Renal pelvis (tissue), 4 donors: ENCODE data around the gene DIDO1. TPM values are rescaled to one million over a fixed set of nuclear protein-coding genes. Genes with fewer than 3 reads are reported as not detected.

ENCODE experiments used
- DNase-seq: peaks from one replicate; pipeline ENCODE4 v3.0.0-alpha.2; 2013
- polyA plus RNA-seq, 3 donors: library from polyadenylated mRNA; unstranded; fragments of 120-200 nt; gene quantifications; one replicate each; pipeline ENCODE4 v1.2.1, GENCODE V29; 2013; ENCODE audit not compliant: insufficient read length in 3 of 3

DIDO1 gene
- polyA plus RNA-seq, 3 donors: 61.7 to 68.5 (median 64.8) TPM

DNA sequence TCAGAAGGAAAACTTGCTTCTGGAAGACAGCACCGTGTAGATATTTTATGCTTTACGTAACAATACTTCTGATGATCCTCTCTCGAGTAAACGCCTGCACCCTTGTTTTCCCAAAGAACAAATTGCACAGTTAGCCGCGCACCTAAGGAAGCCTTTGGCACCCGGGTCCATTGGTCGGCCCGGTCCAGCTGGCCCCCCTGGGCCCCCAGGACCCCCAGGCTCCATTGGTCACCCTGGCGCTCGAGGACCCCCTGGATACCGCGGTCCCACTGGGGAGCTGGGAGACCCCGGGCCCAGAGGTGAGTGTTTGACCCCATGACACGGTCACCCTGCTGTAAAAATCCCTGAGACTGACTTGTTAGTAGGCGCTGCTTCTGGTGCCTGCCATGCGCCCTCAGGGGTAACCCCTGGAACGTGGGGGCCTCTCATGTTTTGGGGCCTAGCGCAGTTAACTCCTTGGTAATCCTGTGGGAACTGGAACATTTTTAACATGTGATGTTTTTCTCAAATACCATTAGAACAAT is 89.3 kb downstream of the DIDO1 start:
- no peak for DNase-seq

DNA sequence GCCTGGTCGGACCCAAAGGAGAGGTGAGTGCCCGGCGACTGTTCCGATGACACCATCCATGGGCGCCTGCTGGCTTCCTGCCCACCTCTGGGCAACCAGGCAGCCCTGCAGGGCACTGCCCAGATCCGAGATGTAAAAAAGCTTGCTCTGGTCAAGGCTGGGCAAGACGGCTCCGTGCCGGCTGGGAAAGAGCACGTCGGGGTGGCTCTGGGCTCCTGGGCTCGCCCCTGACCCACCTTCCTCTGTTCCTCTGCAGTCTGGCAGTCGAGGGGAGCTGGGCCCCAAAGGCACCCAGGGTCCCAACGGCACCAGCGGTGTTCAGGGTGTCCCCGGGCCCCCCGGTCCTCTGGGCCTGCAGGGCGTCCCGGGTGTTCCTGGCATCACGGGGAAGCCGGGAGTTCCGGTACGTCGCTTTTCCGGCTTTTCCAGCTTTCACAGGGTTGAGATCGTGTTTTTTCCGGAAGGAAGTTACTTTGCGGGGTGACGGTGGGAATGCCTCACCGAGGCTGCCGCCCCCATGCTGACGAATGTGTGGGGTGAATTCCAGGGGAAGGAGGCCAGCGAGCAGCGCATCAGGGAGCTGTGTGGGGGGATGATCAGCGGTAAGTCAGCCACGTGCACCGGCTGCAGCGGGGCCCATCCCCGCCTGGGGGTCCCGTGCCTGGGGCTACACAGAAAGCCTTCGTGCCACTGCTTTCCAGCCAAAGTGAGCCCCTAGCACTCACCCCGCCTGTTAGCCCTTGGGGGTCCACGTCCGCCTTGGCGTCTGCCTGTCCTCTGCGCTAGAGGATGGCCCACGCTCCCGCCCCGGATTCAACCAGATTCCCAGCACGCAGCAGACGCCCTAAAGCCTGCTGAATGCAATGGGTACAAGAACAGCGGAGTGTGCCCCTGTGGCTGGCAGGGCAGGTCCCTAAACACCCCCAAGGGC is 90.1 kb downstream of the DIDO1 start:
- DNase-seq: no peak

DNA sequence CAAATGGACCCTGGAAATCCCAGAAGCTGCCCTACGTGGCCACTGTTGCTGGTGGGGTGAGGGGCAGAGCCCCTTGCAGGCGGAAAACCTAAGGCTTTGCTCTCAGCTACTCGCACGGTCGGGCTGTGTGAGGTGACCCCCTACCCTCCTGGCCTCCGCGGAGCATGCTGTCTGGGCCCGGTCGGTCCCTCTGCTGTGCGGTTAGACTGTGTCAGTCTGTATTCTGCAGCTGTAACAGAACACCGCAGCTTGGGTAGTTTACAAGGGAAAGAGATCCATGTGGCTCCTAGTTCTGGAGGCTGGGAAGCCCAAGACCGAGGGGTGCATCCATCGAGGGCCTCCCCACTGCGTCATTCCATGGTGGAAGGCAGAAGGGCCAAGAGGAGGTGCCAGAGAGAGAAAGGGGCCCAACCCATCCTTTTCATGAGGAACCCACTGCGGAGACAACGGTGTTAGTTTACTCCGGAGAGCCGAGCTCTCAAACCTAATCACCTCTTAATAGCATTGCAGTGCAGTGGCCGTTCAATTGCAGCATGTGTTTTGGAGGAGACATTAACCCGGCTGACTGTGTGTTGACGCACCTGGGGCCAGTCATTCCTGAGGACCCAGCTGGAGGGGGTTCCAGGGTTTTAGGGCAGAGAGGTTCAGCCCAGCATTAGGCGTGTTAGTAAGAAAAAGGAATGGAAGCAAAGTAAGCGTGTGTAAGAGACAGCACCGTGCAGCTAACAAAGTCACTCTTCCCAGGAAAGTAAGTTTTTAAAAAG is 91.2 kb downstream of the DIDO1 start:
- no peak for DNase-seq

DNA sequence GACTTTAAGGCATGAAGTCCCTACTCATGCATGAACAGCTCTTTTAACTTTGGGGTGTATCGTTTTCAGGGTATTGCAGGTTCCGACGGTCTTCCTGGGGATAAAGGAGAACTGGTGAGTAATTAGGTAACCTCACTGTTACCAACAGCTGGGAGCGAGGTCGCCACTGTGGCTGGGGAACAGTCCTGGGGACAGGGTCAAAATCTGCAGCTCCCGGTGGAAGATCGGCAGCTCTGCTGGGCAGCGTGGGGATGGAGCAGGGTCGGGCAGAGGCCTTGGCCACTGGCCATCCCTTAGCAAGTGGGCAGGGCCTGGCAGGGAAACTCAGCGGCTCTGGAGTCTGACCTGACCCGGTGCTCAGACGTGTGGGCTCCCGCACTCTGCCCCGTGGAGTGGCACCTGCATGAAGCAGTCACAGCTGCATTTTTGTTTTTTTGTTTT is 93.3 kb downstream of the DIDO1 start:
- no peak for DNase-seq

DNA sequence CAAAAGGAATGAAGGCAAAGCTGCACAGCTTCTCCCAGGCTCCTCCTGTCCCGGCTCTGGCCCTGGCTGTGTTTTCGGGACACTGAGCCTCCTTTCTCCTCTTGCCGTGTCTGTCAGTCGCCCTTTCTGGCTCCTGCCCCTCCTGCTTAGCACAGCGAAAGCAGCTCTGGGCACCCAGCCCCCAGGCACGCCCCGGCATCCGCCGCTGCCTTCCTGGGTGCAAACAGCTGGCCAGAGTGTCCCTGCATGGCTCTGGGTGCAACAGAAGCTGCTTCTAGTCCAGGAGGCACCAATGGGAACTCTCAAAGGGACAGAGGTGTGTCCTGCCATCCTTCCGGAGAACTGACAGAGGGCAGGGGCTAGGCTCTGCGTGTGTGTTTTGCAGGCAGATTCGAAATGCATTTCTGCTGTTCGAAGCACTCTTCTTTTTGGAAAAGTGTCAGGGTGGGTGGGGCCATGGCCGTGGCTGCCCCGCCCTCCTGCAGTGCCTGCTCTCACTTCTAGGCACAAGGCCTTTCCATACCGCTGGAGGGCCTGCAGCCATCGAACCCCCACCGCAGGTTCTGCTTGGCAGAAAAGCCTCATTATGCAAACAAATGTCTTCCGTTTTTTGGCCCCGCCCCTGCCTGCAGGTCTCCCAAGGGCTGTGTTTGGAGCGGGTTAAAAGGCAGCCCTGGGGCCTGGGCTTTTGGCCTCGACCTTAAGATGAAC is 93.9 kb downstream of the DIDO1 start:
- DNase-seq: no peak

DNA sequence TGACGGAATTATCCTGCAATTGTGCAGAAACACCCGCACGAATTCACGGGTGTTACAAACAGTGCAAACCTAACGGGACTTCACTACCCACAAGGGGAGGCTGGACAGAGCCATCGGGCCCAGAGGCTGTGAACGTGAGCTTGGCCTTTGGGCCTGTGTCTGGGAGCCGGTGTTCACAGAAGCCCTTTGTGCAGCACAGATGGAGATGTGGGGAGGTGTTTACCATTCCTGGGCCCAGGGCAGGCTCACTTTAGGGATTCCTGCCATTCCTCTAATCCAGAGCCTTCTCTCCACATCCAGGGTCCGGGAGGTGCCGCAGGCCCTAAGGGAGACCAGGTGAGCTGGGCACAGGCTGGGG is 94.5 kb downstream of the DIDO1 start:
- no peak for DNase-seq

DNA sequence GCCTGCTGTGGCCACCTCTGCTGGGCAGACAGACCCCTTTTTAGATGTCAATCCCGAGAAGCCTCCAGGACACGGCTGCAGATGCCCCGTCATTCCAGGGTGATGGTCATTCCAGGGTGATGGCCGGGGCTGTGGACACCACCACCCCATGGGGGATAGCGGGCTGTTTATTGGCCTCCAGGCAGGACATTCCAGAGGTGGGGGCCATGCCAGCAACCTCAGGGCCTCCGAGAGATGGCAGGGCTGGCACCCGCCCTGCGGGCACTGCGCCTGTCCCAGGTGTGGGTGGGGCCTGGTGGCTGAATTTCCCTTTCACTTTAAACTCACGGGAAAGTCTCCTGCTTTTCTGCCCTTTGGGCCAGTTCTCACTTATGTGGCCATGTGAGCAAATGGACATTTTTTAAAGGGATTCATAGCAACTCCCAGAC is 94.9 kb downstream of the DIDO1 start:
- no peak for DNase-seq

DNA sequence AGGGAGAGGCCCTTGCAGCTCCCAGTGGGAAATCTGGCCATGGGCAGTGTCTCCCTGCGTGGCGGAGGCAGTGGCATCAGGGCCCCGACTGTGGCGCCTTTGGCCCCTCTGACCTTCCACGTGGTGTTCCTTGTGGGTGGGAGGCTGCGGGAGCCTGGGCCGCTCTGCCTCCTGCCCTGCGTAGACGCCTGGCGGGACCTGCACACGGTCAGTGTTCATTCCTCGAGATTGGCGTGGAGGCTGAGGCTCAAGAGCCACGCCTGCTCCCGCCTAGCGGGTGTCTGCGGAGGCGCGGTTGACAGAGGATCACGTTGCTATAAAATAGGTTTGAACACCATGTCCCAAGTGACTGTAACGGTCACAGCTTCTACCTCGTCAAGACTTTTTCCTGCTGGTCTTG is 95.5 kb downstream of the DIDO1 start:
- DNase-seq: no peak

DNA sequence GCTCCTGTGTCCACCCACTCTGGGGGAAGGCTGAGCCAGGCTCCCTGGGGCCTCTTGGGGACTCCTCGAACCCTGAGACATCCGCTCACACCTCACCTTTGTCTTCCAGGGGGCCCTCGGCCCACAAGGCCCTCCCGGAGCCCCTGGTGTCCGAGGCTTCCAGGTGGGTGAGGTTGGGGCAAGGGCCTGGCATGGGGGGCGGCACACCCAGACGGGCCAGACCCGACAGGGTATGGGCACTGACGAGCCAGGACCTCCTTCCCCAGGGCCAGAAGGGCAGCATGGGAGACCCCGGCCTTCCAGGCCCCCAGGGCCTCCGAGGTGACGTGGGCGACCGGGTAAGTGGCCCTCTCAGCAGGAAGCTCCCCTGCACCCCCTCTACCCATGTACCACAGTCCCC is 96.1 kb downstream of the DIDO1 start:
- DNase-seq: no peak

DNA sequence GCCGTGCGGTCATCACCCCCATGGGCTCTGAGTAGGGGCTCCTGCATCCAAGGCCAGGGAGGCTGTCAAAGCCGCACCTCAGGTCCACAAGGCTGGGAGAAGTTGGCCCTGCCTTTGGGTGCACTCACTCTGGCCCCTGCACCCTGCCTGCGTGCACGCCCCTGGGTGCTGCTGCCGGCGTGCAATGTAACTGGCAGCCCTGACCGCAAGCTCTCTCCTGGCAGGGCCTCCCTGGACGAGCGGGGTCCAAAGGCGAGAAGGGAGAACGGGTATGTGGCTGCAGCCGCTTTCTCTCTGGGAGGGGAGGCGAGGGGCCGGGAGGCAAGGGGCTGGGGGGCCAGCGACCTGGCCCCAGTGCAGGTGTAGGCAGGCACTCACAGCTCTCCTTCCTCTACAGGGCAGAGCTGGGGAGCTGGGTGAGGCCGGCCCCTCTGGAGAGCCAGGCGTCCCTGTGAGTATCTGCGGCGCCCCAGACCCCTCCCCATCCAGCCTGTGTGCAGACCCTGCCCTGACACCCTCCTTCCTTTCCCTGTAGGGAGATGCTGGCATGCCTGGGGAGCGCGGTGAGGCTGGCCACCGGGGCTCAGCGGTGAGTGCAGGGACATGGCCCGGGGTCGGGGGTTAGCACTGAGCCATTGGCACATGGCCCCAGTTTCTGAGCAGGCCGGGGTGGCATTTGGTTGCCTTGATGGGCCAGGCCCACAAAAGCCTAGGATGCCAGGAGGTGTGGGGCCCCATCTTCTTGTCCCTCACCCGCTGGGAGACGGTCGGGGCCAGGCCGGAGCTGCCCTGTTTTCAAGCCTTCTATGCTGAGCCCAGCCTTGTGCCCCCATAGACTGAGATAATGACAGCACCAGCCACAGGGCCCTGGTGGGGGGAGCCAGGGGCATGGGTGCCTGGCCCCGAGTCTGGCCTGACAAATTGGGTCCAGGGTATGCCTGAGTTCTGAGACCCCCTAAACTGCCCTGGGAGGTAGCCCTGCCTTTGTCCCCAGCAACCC is 96.8 kb downstream of the DIDO1 start:
- no peak for DNase-seq

DNA sequence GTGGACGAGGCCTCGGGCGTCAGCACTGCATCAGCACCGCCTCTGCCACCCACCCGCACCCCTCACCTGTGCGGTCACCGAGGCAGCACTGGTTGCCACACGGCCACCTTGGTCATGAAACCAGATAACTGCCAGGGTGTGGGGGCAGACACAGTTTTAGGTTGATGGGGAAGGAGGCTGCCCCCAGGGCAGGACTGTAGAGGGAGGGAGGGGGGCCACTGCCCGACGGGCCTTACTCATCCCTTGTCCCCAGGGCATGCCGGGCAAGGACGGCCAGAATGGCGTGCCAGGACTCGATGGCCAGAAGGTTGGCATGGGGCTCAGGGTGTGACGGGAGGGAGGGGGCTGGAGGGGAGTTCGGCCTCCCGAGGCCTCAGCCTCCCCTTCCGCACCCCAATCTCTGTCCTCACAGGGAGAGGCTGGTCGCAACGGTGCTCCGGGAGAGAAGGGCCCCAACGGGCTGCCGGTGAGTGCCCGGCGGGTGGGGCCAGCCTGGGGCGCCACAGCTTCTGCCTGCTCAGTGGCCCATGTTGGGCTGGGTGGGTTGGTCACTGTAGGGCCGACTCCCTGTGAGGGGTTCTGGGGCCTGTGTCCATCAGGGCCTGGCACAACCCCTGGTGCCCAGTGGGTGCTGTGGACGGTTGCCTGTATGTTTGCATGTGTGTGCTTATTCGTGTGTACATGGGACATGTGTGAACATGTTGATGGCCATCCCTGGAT is 97.6 kb downstream of the DIDO1 start:
- no peak for DNase-seq

DNA sequence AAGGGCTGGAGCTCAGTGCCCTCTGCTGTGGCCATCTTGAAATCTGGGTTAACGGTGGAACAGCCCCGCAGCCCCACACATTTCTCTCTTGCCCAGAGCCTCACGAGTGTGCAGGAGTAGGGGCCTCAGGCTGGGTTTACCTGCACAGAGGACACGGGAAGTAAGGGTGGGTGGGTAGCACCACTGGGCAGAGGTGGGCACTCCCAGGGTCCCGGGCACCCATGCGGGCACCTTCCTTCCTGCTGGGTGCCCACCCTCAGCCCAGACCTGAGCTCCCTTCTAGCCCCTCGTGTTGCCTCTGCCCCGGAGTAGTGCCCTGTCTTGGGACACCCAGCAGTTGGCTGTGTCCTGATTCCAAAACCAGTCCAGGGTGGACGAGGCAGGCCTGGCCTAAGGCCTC is 98.3 kb downstream of the DIDO1 start:
- DNase-seq: no peak

Other genes with a start within 250 kb of the DIDO1 start
- gene NTSR1, start 217.7 kb downstream of the DIDO1 start, polyA plus RNA-seq: 1 to 10 TPM; 1.4 to 2.4 (median 2.0) TPM
- gene MRGBP, start 130.0 kb downstream of the DIDO1 start, polyA plus RNA-seq: 10 to 100 TPM; 12.9 to 16.8 (median 16.3) TPM
- 10 to 100 TPM; 26.8 to 34.9 (median 33.2) TPM for gene OGFR, start 121.7 kb downstream of the DIDO1 start, polyA plus RNA-seq
- gene COL9A3, start 109.5 kb downstream of the DIDO1 start, polyA plus RNA-seq: 10 to 100 TPM; 13.9 to 30.0 (median 22.4) TPM
- gene TCFL5, start 64.7 kb downstream of the DIDO1 start, polyA plus RNA-seq: 10 to 100 TPM; 11.3 to 13.2 (median 12.7) TPM
- gene GID8, start 11.6 kb upstream of the DIDO1 start, polyA plus RNA-seq: 10 to 100 TPM; 51.7 to 59.9 (median 57.3) TPM
- 1 to 10 TPM; 1.5 to 2.7 (median 1.6) TPM for gene SLC17A9, start 26.2 kb upstream of the DIDO1 start, polyA plus RNA-seq
- under 1 TPM in 1 of 3 donors, not detected in 2; 0.07 TPM for gene BHLHE23, start 80.5 kb upstream of the DIDO1 start, polyA plus RNA-seq